HepG2 (cell line): Measurements from ENCODE around the gene OR6B1. TPM values are rescaled to one million over a fixed set of nuclear protein-coding genes. Genes with fewer than 3 reads are reported as not detected.

Source experiments
- CEBPG ChIP-seq: IDR thresholded peaks from 2 replicates; pipeline ENCODE4 v1.6.1; 2016
- GATAD2A ChIP-seq: IDR thresholded peaks from 2 replicates; pipeline ENCODE4 v1.6.1; 2016
- HDAC2 ChIP-seq: sonication (generic); formaldehyde crosslinking; IDR thresholded peaks from 2 replicates; pipeline ENCODE4 v1.4.0; 2020; ENCODE audit warnings: missing genetic modification reagents
- NFE2L1 ChIP-seq: sonication (generic); formaldehyde crosslinking; IDR thresholded peaks from 2 replicates; pipeline ENCODE4 v1.4.0; 2020; ENCODE audit warnings: missing genetic modification reagents, mild to moderate bottlenecking, borderline replicate concordance
- RBAK ChIP-seq: sonication (generic); formaldehyde crosslinking; IDR thresholded peaks from 2 replicates; pipeline ENCODE4 v1.5.1; 2020; ENCODE audit warnings: mild to moderate bottlenecking, missing genetic modification reagents
- SOX13 ChIP-seq, 3 experiments: fragments of 450-650 bp in 1 of 3; sonication (generic) in 1 of 3; formaldehyde crosslinking in 1 of 3; IDR thresholded peaks in 2 of 3; conservative IDR thresholded peaks in 1 of 3; 2 replicates each; pipeline versions ENCODE4 v1.5.0 to v1.6.1; 2016 to 2020; ENCODE audit warnings: antibody characterized with exemption in 1 of 3, mild to moderate bottlenecking in 1 of 3, missing compliant biosample characterization in 1 of 3, missing genetic modification reagents in 1 of 3, moderate library complexity in 1 of 3
- ZMAT3 ChIP-seq: sonication (generic); formaldehyde crosslinking; conservative IDR thresholded peaks from 2 replicates; pipeline ENCODE4 v1.7.0; 2021; ENCODE audit warnings: missing genetic modification reagents
- polyA plus RNA-seq, 8 experiments: library from polyadenylated mRNA; depleted of rRNA in 3 of 8; stranded (reverse) in 7 of 8; unstranded in 1 of 8; fragments of >200 nt; fragmentation: Illumina TruSeq in 4 of 8; extraction: Trizol in 4 of 8; gene quantifications; 2 replicates each; pipeline versions ENCODE4 v1.2.1 to v1.2.3, GENCODE V29; 2011 to 2016; ENCODE audit warnings: low read depth in 4 of 8, missing spikeins in 1 of 8, mixed read lengths in 1 of 8; ENCODE audit not compliant: insufficient read depth in 1 of 8
- total RNA-seq, 5 experiments: library from RNA; depleted of rRNA; stranded (reverse); fragments of >200 nt; fragmentation: Illumina TruSeq; extraction: Trizol; gene quantifications; 2 replicates each; pipeline ENCODE4 v1.2.3, GENCODE V29; 2016; ENCODE audit warnings: low read depth in 1 of 5
- TF ChIP-seq, protein P1 (sequence below): sonication (generic); formaldehyde crosslinking; IDR thresholded peaks from 2 replicates; pipeline ENCODE4 v1.4.0; 2020; ENCODE audit warnings: mild to moderate bottlenecking, missing genetic modification reagents
- TF ChIP-seq, protein P2 (sequence below), 2 experiments: fragments of 450-650 bp in 1 of 2; sonication (generic) in 1 of 2; formaldehyde crosslinking in 1 of 2; IDR thresholded peaks; 2 replicates each; pipeline versions ENCODE4 v1.6.1 to v1.8.0; 2016 to 2022; ENCODE audit warnings: antibody characterized with exemption in 1 of 2, mild to moderate bottlenecking in 1 of 2, missing genetic modification reagents in 1 of 2
- TF ChIP-seq, protein P3 (sequence below): sonication (generic); formaldehyde crosslinking; IDR thresholded peaks from 2 replicates; pipeline ENCODE4 v1.4.0; 2020; ENCODE audit warnings: missing genetic modification reagents, mild to moderate bottlenecking, borderline replicate concordance

Gene OR6B1
- total and polyA plus RNA-seq, 2 of the 13 experiments (the other 11 are each of a cell fraction or from before 2014, with no cell fraction given), result 0.18 TPM; not detected in 1

DNA sequence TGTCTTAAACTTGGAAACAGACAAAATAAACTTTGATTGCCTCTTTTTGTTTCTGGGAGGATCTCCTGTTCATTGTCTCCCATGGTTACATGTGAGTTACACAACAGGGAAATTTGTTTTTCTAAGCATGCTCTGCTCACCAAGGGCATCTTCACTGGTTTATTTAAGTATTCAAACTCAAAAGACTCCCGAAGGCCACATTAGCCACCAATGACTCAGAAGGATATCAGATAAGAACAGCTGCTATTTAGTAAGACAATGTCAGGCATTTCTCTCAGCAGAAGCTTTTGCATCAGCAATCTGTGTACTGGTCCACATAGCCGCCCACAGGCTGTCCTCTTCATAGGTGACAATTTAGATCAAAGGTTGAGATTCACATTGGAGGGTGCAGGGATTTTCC lies 19.3 kb downstream of the OR6B1 start (continued):
- TF ChIP-seq, protein P1, sequence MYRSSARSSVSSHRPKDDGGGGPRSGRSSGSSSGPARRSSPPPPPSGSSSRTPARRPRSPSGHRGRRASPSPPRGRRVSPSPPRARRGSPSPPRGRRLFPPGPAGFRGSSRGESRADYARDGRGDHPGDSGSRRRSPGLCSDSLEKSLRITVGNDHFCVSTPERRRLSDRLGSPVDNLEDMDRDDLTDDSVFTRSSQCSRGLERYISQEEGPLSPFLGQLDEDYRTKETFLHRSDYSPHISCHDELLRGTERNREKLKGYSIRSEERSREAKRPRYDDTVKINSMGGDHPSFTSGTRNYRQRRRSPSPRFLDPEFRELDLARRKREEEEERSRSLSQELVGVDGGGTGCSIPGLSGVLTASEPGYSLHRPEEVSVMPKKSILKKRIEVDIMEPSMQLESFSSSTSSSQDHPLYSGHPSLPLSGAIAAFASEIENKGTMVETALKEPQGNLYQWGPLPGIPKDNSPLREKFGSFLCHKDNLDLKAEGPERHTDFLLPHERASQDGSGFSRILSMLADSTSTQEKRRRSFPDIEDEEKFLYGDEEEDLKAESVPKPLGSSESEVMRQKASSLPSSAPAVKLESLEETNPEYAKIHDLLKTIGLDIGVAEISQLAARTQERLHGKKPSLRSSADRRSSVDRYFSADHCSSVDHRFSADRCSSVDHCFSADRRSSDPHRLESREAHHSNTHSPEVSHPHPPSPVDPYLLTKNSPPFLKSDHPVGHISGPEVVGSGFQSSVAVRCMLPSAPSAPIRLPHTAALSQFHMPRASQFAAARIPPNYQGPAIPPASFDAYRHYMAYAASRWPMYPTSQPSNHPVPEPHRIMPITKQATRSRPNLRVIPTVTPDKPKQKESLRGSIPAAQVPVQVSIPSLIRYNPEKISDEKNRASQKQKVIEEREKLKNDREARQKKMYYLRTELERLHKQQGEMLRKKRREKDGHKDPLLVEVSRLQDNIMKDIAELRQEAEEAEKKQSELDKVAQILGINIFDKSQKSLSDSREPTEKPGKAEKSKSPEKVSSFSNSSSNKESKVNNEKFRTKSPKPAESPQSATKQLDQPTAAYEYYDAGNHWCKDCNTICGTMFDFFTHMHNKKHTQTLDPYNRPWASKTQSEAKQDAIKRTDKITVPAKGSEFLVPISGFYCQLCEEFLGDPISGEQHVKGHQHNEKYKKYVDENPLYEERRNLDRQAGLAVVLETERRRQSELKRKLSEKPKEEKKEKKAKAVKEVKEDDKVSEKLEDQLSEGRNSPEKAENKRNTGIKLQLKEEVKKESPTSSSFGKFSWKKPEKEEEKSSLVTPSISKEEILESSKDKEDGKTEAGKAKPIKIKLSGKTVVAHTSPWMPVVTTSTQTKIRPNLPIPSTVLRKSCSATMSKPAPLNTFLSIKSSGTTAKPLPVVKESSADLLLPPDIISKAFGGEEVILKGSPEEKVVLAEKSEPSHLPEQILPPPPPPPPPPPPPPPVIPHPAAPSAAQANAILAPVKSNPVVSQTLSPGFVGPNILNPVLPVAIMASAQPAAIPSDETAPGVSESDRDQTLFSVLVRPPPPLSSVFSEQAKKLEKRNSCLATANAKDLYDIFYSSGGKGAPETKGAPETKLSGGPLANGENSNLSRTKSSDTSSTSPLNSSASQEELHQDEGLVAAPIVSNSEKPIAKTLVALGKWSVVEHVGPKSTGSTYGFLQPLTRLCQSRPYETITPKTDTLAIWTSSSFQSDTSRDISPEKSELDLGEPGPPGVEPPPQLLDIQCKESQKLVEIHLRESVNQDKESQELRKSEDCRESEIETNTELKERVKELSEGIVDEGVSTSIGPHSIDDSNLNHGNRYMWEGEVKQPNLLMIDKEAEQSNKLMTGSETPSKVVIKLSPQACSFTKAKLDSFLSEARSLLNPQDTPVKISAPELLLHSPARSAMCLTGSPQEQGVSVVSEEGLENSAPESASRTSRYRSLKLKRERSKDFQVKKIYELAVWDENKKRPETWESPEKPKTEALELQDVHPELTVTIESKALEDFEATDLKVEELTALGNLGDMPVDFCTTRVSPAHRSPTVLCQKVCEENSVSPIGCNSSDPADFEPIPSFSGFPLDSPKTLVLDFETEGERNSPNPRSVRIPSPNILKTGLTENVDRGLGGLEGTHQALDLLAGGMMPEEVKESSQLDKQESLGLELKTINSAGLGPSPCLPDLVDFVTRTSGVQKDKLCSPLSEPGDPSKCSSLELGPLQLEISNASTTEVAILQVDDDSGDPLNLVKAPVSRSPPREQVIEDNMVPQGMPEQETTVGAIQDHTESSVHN (CRISPR knock-in tag), result no peak
- TF ChIP-seq GATAD2A (0 out of 2 replicates have a peak, but pooled peaks have one; percentile 26), HDAC2 (CRISPR knock-in tag) (no peak), CEBPG (CRISPR knock-in tag) (no peak), ZMAT3 (CRISPR knock-in tag) (no peak), SOX13 (IDR thresholded peaks at IDR 0.05) (no peak), SOX13 (CRISPR knock-in tag; conservative IDR thresholded peaks at IDR 0.05 in 1 of 2, IDR thresholded peaks at IDR 0.05 in 1 of 2) (peak in 1 of 2 experiments; percentile 47; a peak in 2 of 4 replicates), RBAK (CRISPR knock-in tag) (no peak), NFE2L1 (CRISPR knock-in tag) (no peak)
- TF ChIP-seq, protein P2, sequence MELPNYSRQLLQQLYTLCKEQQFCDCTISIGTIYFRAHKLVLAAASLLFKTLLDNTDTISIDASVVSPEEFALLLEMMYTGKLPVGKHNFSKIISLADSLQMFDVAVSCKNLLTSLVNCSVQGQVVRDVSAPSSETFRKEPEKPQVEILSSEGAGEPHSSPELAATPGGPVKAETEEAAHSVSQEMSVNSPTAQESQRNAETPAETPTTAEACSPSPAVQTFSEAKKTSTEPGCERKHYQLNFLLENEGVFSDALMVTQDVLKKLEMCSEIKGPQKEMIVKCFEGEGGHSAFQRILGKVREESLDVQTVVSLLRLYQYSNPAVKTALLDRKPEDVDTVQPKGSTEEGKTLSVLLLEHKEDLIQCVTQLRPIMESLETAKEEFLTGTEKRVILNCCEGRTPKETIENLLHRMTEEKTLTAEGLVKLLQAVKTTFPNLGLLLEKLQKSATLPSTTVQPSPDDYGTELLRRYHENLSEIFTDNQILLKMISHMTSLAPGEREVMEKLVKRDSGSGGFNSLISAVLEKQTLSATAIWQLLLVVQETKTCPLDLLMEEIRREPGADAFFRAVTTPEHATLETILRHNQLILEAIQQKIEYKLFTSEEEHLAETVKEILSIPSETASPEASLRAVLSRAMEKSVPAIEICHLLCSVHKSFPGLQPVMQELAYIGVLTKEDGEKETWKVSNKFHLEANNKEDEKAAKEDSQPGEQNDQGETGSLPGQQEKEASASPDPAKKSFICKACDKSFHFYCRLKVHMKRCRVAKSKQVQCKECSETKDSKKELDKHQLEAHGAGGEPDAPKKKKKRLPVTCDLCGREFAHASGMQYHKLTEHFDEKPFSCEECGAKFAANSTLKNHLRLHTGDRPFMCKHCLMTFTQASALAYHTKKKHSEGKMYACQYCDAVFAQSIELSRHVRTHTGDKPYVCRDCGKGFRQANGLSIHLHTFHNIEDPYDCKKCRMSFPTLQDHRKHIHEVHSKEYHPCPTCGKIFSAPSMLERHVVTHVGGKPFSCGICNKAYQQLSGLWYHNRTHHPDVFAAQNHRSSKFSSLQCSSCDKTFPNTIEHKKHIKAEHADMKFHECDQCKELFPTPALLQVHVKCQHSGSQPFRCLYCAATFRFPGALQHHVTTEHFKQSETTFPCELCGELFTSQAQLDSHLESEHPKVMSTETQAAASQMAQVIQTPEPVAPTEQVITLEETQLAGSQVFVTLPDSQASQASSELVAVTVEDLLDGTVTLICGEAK (IDR thresholded peaks at IDR 0.05), result no peak
- TF ChIP-seq, protein P2 (CRISPR knock-in tag; IDR thresholded peaks at IDR 0.05), result no peak
- TF ChIP-seq, protein P3, sequence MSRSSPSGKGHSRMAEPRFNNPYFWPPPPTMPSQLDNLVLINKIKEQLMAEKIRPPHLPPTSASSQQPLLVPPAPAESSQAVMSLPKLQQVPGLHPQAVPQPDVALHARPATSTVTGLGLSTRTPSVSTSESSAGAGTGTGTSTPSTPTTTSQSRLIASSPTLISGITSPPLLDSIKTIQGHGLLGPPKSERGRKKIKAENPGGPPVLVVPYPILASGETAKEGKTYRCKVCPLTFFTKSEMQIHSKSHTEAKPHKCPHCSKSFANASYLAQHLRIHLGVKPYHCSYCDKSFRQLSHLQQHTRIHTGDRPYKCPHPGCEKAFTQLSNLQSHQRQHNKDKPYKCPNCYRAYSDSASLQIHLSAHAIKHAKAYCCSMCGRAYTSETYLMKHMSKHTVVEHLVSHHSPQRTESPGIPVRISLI, result no peak
